ENCODE results near the gene SEC23A. TPM values are rescaled to one million over a fixed set of nuclear protein-coding genes. Genes with fewer than 3 reads are reported as not detected.
A peak's percentile ranks its signal among the peaks of the same experiment; 100 is the strongest.

The SEC23A gene
- total and polyA plus RNA-seq, 2 of the 13 experiments (the other 11 are each of a cell fraction or from before 2014, with no cell fraction given): 403 to 887 TPM

DNA sequence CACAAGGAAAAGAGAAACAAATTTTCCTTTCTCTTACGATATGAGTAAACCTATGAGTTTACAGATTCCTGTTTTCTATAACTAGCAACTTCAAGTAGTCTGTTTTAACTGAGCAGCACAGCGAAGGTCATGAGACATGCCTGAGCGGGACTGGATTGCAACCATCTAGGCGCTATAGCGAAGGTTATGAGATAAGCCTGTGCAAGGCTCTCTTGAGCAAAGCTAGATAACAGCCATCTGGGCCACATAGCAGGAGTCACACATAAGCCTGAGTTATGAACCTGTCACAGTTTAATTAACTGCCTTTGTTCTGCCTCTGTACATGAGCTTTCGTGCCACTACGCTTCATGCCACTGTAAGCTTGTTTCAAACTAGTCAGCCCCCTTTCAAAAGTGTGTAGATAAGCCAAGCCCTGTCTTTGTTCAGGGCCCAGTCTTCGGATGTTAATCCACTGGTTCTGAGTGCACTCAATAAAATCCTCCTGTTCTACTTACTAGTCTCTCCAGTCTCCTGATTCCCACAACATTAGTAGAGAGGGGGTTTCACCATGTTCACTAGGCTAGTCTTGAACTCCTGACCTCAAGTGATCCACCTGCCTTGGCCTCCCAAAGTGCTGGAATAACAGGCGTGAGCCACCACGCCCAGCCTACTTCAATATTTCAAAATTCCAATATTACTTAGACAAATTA, 47.1 kb downstream of the SEC23A start (continued):
- TF ChIP-seq, protein P1, sequence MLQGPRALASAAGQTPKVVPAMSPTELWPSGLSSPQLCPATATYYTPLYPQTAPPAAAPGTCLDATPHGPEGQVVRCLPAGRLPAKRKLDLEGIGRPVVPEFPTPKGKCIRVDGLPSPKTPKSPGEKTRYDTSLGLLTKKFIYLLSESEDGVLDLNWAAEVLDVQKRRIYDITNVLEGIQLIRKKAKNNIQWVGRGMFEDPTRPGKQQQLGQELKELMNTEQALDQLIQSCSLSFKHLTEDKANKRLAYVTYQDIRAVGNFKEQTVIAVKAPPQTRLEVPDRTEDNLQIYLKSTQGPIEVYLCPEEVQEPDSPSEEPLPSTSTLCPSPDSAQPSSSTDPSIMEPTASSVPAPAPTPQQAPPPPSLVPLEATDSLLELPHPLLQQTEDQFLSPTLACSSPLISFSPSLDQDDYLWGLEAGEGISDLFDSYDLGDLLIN (CRISPR knock-in tag; IDR thresholded peaks at IDR 0.05; ENCODE audit: borderline replicate concordance): 0 out of 2 replicates have a peak, but pooled peaks have one; percentile 51
- TF ChIP-seq REPIN1 (CRISPR knock-in tag; IDR thresholded peaks at IDR 0.05; ENCODE audit: borderline replicate concordance, low read depth) (0 out of 2 replicates have a peak, but pooled peaks have one; percentile 10), HOXA7 (CRISPR knock-in tag; IDR thresholded peaks at IDR 0.05) (no peak), ZNF333 (CRISPR knock-in tag; IDR thresholded peaks at IDR 0.05; ENCODE audit: borderline replicate concordance) (no peak)
- TF ChIP-seq, protein P2, sequence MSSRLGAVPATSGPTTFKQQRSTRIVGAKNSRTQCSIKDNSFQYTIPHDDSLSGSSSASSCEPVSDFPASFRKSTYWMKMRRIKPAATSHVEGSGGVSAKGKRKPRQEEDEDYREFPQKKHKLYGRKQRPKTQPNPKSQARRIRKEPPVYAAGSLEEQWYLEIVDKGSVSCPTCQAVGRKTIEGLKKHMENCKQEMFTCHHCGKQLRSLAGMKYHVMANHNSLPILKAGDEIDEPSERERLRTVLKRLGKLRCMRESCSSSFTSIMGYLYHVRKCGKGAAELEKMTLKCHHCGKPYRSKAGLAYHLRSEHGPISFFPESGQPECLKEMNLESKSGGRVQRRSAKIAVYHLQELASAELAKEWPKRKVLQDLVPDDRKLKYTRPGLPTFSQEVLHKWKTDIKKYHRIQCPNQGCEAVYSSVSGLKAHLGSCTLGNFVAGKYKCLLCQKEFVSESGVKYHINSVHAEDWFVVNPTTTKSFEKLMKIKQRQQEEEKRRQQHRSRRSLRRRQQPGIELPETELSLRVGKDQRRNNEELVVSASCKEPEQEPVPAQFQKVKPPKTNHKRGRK (CRISPR knock-in tag; IDR thresholded peaks at IDR 0.05): no peak
- TF ChIP-seq, protein P3, sequence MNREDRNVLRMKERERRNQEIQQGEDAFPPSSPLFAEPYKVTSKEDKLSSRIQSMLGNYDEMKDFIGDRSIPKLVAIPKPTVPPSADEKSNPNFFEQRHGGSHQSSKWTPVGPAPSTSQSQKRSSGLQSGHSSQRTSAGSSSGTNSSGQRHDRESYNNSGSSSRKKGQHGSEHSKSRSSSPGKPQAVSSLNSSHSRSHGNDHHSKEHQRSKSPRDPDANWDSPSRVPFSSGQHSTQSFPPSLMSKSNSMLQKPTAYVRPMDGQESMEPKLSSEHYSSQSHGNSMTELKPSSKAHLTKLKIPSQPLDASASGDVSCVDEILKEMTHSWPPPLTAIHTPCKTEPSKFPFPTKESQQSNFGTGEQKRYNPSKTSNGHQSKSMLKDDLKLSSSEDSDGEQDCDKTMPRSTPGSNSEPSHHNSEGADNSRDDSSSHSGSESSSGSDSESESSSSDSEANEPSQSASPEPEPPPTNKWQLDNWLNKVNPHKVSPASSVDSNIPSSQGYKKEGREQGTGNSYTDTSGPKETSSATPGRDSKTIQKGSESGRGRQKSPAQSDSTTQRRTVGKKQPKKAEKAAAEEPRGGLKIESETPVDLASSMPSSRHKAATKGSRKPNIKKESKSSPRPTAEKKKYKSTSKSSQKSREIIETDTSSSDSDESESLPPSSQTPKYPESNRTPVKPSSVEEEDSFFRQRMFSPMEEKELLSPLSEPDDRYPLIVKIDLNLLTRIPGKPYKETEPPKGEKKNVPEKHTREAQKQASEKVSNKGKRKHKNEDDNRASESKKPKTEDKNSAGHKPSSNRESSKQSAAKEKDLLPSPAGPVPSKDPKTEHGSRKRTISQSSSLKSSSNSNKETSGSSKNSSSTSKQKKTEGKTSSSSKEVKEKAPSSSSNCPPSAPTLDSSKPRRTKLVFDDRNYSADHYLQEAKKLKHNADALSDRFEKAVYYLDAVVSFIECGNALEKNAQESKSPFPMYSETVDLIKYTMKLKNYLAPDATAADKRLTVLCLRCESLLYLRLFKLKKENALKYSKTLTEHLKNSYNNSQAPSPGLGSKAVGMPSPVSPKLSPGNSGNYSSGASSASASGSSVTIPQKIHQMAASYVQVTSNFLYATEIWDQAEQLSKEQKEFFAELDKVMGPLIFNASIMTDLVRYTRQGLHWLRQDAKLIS (CRISPR knock-in tag; IDR thresholded peaks at IDR 0.05): no peak
